Activated CD4-positive, alpha-beta memory T cell treated with anti-CD3 and anti-CD28 coated beads, Interleukin-2, amount 10 ng/mL, durations not matched to agents 7 days and 5 days (primary cell): ENCODE data around the gene CHPF. TPM values are rescaled to one million over a fixed set of nuclear protein-coding genes. Genes with fewer than 3 reads are reported as not detected.
A peak's percentile ranks its signal among the peaks of the same experiment; 100 is the strongest.

Experiments used
- CTCF ChIA-PET: fragments of 350-600 bp; sonication (Branson Sonifier 250); formaldehyde crosslinking; loops from one replicate; lab custom pipeline; 2021; ENCODE audit warnings: antibody characterized with exemption, inconsistent platforms; lab: Charles Lee
- POLR2A ChIA-PET: fragments of 350-600 bp; sonication (Branson Sonifier 250); formaldehyde crosslinking; loops from one replicate; lab custom pipeline; 2021; ENCODE audit warnings: antibody characterized with exemption; lab: Charles Lee
- DNase-seq: peaks from one replicate; pipeline ENCODE4 v3.0.0-alpha.2; 2020
- H3K27ac Mint-ChIP-seq: one replicate; pipeline ENCODE4 v1.8.0; 2021; ENCODE audit warnings: mild to moderate bottlenecking, mixed read lengths
- H3K27me3 Mint-ChIP-seq: one replicate; pipeline ENCODE4 v1.8.0; 2021; ENCODE audit warnings: mixed read lengths
- H3K36me3 Mint-ChIP-seq: one replicate; pipeline ENCODE4 v1.8.0; 2021; ENCODE audit warnings: low read depth, mixed read lengths
- H3K4me1 Mint-ChIP-seq: one replicate; pipeline ENCODE4 v1.8.0; 2021; ENCODE audit warnings: mixed read lengths
- H3K4me3 Mint-ChIP-seq: one replicate; pipeline ENCODE4 v1.8.0; 2021; ENCODE audit warnings: mild to moderate bottlenecking, mixed read lengths
- H3K9me3 Mint-ChIP-seq: one replicate; pipeline ENCODE4 v1.8.0; 2021; ENCODE audit warnings: mixed read lengths
- total RNA-seq, 2 experiments: library from RNA; stranded (reverse); gene quantifications; one replicate each; pipeline ENCODE4 v1.2.3, GENCODE V29; 2021

Gene CHPF, protein sequence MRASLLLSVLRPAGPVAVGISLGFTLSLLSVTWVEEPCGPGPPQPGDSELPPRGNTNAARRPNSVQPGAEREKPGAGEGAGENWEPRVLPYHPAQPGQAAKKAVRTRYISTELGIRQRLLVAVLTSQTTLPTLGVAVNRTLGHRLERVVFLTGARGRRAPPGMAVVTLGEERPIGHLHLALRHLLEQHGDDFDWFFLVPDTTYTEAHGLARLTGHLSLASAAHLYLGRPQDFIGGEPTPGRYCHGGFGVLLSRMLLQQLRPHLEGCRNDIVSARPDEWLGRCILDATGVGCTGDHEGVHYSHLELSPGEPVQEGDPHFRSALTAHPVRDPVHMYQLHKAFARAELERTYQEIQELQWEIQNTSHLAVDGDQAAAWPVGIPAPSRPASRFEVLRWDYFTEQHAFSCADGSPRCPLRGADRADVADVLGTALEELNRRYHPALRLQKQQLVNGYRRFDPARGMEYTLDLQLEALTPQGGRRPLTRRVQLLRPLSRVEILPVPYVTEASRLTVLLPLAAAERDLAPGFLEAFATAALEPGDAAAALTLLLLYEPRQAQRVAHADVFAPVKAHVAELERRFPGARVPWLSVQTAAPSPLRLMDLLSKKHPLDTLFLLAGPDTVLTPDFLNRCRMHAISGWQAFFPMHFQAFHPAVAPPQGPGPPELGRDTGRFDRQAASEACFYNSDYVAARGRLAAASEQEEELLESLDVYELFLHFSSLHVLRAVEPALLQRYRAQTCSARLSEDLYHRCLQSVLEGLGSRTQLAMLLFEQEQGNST
- 10 to 100 TPM; 14.5 to 14.9 TPM for total RNA-seq

DNA sequence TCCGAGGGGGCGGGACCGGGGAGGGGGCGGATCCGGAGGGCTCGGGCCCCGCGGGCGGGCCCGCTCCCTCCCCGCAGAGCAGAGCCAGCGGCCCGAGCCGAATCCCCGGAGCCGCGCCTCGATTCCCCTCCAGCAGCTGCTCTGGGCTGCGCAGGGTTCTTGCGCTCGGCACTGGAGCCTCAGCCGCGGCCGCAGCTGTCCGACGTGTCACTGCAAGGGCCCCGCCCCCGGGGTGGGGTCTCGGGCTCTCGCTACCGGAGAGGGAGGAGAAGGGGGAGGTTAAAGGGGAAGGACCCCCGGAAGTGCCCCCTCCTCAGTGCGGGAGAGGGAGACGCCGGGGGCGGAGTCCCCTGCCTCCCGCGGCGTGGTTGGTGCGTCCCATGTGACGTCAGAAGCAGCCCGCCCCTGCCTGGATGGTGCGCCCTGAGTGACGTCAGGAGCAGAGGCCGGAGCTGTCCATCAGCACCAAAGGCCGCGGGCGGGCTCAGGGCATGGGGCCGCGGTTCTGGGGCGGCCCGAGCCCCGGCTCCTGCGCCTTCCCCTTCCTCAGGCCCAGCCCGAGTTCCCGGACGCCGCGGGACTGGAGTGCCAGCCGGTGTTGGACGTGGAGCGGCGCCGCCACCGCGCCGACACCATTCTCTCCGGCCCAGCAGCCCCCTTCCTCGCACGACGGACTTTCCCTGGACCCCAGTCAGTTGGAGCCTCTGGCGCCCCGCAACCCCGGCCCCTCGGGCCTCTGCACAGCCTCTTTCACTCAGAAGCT, at the start of gene CHPF, which contains the start of gene TMEM198:
Gene CHPF (minus strand): TSS at position 214 of the 763 bp plus-strand sequence. CDS start 271 bp downstream, outside the sequence.
Gene TMEM198 (plus strand): TSS at position 433 of the 763 bp plus-strand sequence. CDS start 700 bp downstream, outside the sequence.
- Mint-ChIP-seq H3K9me3 (no peaks in the 10 kb centered on the region), H3K4me3 (peak within 1 kb of the TSS; percentile 78), H3K36me3 (peaks cover 7% of the 10 kb centered on the region), H3K4me1 (peaks cover 23% of the 10 kb centered on the region), H3K27ac (peak within 1 kb of the TSS; percentile 74), H3K27me3 (peaks cover 17% of the 10 kb centered on the region)
- DNase-seq: peak; percentile 95
- CTCF ChIA-PET: interaction anchor here (0.6 to 4.9 kb wide), 14 partner anchors 11 to 155 kb away, joined by 3 to 34 read pairs (median 4); partner anchors contain the start of gene STK11IP
- POLR2A ChIA-PET: interaction anchor here (1.7 to 2.4 kb wide), 3 partner anchors 9 to 54 kb away, joined by 5 to 12 read pairs (median 10); partner anchors contain the start of genes GMPPA and STK11IP

DNA sequence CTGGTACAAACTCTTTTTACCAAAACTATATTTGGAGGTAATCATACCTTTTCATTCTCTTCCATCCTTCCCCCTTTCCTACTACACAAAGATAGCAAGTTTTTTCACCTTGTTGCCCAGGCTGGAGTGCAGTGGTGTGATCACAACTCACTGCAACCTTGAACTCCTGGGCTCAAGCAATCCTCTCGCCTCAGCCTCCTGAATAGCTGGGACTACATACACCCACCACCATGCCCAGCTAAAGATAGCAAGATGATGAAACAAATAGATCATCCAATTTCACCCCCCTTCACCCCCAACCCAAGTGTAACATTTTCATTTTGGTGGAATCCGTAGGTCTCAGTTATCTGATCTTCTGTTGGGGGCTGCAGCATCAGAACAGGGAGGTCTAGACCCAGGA, 49.5 kb upstream of the CHPF start:
- H3K27me3 Mint-ChIP-seq: peaks cover 12% of the 10 kb centered on the region
- H3K36me3 Mint-ChIP-seq: no peaks in the 10 kb centered on the region
- peaks cover 11% of the 10 kb centered on the region for H3K4me1 Mint-ChIP-seq
- no peak overlapping the region for H3K27ac Mint-ChIP-seq
- POLR2A ChIA-PET: no interaction called here
- CTCF ChIA-PET: interaction anchor here (1.2 kb wide), 1 partner anchor 52 kb away, joined by 4 read pairs; no protein-coding TSS in a partner anchor
- no peaks in the 10 kb centered on the region for H3K9me3 Mint-ChIP-seq
- H3K4me3 Mint-ChIP-seq: no peak overlapping the region
- no peak for DNase-seq

- no peak for DNase-seq
- Mint-ChIP-seq H3K27me3 (peaks cover 12% of the 10 kb centered on the region), H3K4me1 (peaks cover 8% of the 10 kb centered on the region), H3K4me3 (no peak overlapping the region), H3K36me3 (no peaks in the 10 kb centered on the region), H3K9me3 (no peaks in the 10 kb centered on the region), H3K27ac (no peak overlapping the region)
- ChIA-PET POLR2A (no interaction called here), CTCF (interaction anchor here (1.2 kb wide), 1 partner anchor 52 kb away, joined by 4 read pairs; no protein-coding TSS in a partner anchor)
These were observed 49.1 kb upstream of the CHPF start for GRCh38 chr2:219592736-219593135.

DNA sequence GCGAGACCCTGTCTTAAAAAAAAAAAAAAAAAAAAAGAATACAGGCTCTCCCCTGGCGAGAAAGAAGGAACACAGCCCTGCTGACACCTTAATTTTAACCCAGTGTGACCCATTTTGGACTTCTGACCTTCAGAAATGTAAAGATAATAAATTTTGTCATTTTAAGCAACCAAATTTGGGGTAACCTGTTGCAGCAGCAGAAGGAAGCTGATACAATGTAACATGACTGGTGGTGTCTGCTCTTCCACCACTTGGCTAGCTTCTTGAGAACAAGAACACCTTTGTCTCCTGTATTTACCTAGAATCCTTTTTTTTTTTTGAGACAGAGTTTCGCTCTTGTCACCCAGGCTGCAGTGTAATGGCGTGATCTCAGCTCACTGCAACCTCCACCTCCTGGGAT, 47.5 kb upstream of the CHPF start:
- Mint-ChIP-seq H3K9me3 (no peaks in the 10 kb centered on the region), H3K27ac (no peak overlapping the region), H3K4me3 (no peak overlapping the region), H3K36me3 (no peaks in the 10 kb centered on the region), H3K4me1 (no peaks in the 10 kb centered on the region), H3K27me3 (peaks cover 13% of the 10 kb centered on the region)
- ChIA-PET CTCF (interaction anchor here (0.6 kb wide), 1 partner anchor 471 kb away, joined by 4 read pairs; no protein-coding TSS in a partner anchor), POLR2A (no interaction called here)
- DNase-seq: no peak

GRCh38 chr2:219581346-219581745, 37.7 kb upstream of the CHPF start:
- ChIA-PET CTCF (no interaction called here), POLR2A (no interaction called here)
- no peak overlapping the region for H3K4me3 Mint-ChIP-seq
- no peak overlapping the region for H3K27ac Mint-ChIP-seq
- H3K9me3 Mint-ChIP-seq: no peaks in the 10 kb centered on the region
- H3K27me3 Mint-ChIP-seq: peaks cover 12% of the 10 kb centered on the region
- H3K4me1 Mint-ChIP-seq: no peaks in the 10 kb centered on the region
- DNase-seq: no peak
- no peaks in the 10 kb centered on the region for H3K36me3 Mint-ChIP-seq

DNA sequence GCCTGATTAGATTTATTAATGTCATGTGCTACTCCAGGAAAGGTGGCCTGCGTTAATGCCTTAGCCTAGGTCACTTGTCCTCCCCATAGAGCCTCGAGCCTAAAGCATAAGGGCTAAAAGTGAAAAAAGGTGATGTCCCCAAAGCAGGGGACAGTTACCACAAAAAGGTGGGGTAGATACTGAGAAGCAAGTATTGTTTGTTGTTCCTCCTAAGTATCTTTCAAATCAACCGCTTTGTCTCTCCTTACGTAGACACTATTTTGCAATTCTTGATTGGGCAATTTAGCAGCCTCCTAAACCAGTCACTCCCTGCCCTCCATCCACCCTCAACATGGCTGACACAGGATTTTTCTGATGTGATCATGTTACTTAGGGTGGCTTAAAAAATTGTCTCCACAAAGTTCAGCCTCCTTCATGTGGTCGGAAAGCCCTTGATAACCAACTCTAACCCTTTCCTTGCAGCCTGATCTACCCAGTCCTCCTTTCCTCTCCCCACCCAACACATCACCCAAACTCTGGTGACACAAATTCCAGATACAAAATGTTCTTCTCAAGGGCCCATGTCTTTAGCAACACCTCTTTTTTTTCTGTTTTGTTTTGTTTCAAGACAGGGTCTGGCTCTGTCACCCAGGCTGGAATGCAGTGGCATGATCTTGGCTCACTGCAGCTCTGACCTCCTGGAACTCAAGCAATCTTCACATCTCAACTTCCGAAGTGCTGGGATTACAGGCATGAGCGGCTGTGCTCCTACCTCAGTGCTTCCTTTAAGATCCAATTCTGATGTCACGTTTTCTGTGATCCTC, 35.4 kb upstream of the CHPF start:
- H3K4me3 Mint-ChIP-seq: no peak overlapping the region
- ChIA-PET POLR2A (no interaction called here), CTCF (no interaction called here)
- H3K27ac Mint-ChIP-seq: no peak overlapping the region
- peaks cover 14% of the 10 kb centered on the region for H3K27me3 Mint-ChIP-seq
- no peaks in the 10 kb centered on the region for H3K9me3 Mint-ChIP-seq
- no peaks in the 10 kb centered on the region for H3K4me1 Mint-ChIP-seq
- DNase-seq: no peak
- no peaks in the 10 kb centered on the region for H3K36me3 Mint-ChIP-seq

DNA sequence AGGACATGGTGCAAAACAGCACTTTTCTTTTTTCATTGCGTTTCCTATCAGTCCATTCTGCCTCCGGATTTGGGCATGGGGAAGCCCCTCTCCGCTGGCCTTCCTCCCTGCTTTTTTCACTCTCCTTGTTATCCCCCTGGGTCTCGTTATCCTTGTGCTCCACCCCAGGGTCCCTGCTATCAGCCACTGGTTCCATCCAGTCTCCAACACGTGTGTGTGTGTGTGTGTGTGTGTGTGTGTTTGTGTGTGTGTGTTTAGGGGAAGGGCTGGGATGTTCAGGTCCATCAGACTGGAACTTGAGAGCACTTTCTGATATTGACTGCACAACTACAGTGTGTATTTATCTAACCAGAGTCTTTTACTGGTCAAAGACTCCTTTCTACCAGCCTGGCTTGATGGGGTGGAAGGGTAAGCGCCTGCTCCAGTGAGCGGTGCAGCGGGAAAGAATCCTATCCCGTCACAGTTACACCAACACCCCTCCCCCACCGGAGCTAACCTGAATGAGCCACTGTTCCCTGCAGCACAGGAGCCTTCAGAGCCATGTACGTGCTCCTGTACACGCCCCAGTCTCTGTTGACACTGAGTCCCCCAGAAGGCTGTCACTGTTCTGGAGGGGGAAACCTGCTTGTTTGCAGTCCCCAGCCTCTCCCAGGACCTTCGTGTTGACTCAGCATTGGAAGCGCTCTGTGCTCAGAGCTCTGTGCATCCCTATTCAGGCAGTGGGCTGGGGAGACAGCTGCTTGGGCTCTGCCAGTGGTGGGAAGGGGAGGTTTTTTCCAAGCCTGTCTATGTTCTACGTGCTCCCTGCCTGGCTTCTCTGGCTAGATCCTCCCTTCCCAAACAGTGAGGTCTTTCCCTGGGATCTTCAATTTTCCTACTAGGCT, 33.1 kb upstream of the CHPF start:
- DNase-seq: no peak
- H3K27ac Mint-ChIP-seq: no peak overlapping the region
- no peaks in the 10 kb centered on the region for H3K36me3 Mint-ChIP-seq
- H3K4me3 Mint-ChIP-seq: no peak overlapping the region
- CTCF ChIA-PET: interaction anchor here (1.2 kb wide), 1 partner anchor 174 kb away, joined by 3 read pairs; no protein-coding TSS in a partner anchor
- POLR2A ChIA-PET: no interaction called here
- no peaks in the 10 kb centered on the region for H3K4me1 Mint-ChIP-seq
- no peaks in the 10 kb centered on the region for H3K9me3 Mint-ChIP-seq
- H3K27me3 Mint-ChIP-seq: peaks cover 30% of the 10 kb centered on the region

- Mint-ChIP-seq H3K9me3 (no peaks in the 10 kb centered on the region), H3K4me1 (no peaks in the 10 kb centered on the region), H3K4me3 (no peak overlapping the region), H3K27me3 (peaks cover 31% of the 10 kb centered on the region), H3K27ac (no peak overlapping the region), H3K36me3 (no peaks in the 10 kb centered on the region)
- DNase-seq: no peak
- ChIA-PET CTCF (no interaction called here), POLR2A (no interaction called here)
These were observed 32.2 kb upstream of the CHPF start for GRCh38 chr2:219575566-219576504.

- DNase-seq: no peak
- ChIA-PET CTCF (no interaction called here), POLR2A (no interaction called here)
- Mint-ChIP-seq H3K27ac (no peak overlapping the region), H3K4me1 (no peaks in the 10 kb centered on the region), H3K27me3 (peaks cover 37% of the 10 kb centered on the region), H3K4me3 (no peak overlapping the region), H3K36me3 (no peaks in the 10 kb centered on the region), H3K9me3 (no peaks in the 10 kb centered on the region)
These were observed 31.1 kb upstream of the CHPF start for GRCh38 chr2:219574484-219575311.

DNA sequence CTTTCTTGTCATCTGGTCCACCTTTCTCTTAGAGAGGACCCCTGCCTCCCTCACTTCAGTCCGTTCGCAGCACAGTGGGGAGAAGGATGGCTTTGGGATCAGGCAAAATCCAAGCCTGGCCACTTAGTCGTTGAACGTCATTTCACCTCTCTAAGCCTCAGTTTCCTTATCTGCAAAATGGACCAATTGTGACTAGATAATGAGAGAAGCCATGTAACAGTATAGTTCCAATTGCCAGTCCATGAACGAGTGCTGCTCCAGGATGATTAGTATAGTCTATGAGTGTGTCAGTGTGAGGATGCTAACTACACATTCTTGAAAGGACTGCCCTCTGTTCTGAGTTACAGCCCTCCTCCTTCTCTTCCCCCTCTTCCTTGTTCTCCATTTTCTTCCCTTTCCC, 29.6 kb upstream of the CHPF start:
- Mint-ChIP-seq H3K27ac (no peak overlapping the region), H3K4me1 (no peaks in the 10 kb centered on the region), H3K4me3 (no peak overlapping the region), H3K9me3 (no peaks in the 10 kb centered on the region), H3K27me3 (peaks cover 40% of the 10 kb centered on the region), H3K36me3 (no peaks in the 10 kb centered on the region)
- ChIA-PET POLR2A (no interaction called here), CTCF (no interaction called here)
- no peak for DNase-seq
